Choroid plexus epithelial cell (primary cell): Measurements from ENCODE around the gene CD300LF.

ENCODE experiments used
- DNase-seq: peaks from one replicate; pipeline ENCODE4 v3.0.0-alpha.2; 2010; ENCODE audit warnings: low read depth
- H3K4me3 ChIP-seq: 2 replicates; pipeline ENCODE4 v1.5.1; 2011; ENCODE audit warnings: low read depth, mild to moderate bottlenecking, control low read depth, low read length, moderate library complexity
- CTCF ChIP-seq: conservative IDR thresholded peaks from 2 replicates; pipeline ENCODE4 v1.5.1; 2011; ENCODE audit warnings: low read depth, mild to moderate bottlenecking, control low read depth, inconsistent platforms, low read length, moderate library complexity

Gene CD300LF

GRCh38 chr17:74690409-74690825 lies 22.3 kb downstream of the CD300LF start:
- DNase-seq = no peak
- no peak overlapping the region for H3K4me3 ChIP-seq
- TF ChIP-seq CTCF = no peak

- TF ChIP-seq CTCF = no peak
- H3K4me3 ChIP-seq = no peak overlapping the region
- no peak for DNase-seq
Observed at GRCh38 chr17:74687886-74688285, 24.8 kb downstream of the CD300LF start.

GRCh38 chr17:74686761-74687160 lies 26.0 kb downstream of the CD300LF start:
- TF ChIP-seq CTCF = no peak
- no peak for DNase-seq
- H3K4me3 ChIP-seq = no peak overlapping the region

DNA sequence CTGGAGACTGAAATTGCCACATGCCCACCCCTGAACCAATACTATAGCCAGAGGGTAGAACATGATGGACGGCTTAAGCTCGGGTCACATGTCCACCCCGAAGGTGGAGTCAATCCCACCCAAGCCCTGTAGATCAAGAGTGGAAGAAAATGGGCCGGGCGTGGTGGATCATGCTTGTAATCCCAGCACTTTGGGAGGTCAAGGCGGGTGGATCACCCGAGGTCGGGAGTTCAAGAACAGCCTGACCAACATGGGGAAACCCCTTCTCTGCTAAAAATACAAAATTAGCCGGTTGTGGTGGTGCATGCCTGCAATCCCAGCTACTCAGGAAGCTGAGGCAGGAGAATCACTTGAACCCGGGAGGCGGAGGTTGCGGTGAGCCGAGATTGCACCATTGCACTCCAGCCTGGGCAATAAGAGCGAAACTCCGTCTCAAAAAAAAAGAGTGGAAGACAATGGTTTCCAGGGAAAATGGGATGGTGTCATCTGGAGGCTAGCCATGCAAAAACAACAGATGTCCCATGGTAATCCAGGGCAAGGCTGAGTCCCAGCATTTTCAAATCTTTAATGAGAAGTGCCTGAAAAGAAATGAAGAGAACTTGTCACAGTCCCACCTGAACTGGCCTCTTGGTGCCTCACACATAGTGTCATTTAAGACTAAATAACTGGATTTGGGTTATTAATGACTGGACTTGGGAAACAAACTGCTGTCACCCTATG lies 30.1 kb downstream of the CD300LF start:
- no peak for TF ChIP-seq CTCF
- no peak for DNase-seq
- no peak overlapping the region for H3K4me3 ChIP-seq

DNA sequence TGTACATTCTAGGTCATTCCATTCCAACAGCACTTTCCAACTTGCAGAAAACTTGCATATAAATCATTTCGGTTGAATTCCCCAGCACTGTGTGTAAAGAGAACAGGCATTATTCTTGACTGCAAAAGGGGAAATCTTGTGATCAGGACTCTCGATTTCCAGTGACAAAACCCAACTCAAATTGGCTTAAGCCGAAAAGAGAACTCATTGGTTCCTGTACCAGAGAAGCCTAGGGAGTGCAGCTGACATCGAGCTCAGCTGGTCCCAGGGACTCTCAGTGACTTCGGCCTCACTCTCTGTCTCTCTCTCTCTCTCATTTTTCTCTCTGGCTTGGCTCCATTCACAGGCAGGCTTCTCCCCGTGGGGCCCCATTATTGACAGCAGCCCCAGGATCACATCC lies 30.7 kb downstream of the CD300LF start:
- no peak for TF ChIP-seq CTCF
- no peak overlapping the region for H3K4me3 ChIP-seq
- no peak for DNase-seq

GRCh38 chr17:74680941-74681340 lies 31.8 kb downstream of the CD300LF start:
- no peak overlapping the region for H3K4me3 ChIP-seq
- no peak for TF ChIP-seq CTCF
- DNase-seq = no peak

- H3K4me3 ChIP-seq = no peak overlapping the region
- no peak for TF ChIP-seq CTCF
- no peak for DNase-seq
Observed at GRCh38 chr17:74680213-74680612, 32.5 kb downstream of the CD300LF start.
